ENCODE results near the gene TEX29. TPM values are rescaled to one million over a fixed set of nuclear protein-coding genes. Genes with fewer than 3 reads are reported as not detected.

Gene TEX29
- total and polyA plus RNA-seq, 10 of the 15 experiments (the other 5 are each of a cell fraction or from before 2014, with no cell fraction given) = 0.14 to 0.30 (median 0.22) TPM; not detected in 7

- no peak for TF ChIP-seq RB1 (IDR thresholded peaks at IDR 0.05; ENCODE audit: borderline replicate concordance)
- TF ChIP-seq RAD51 (IDR thresholded peaks at IDR 0.05) = no peak
- no peak for TF ChIP-seq SREBF1 (IDR thresholded peaks at IDR 0.05; ENCODE audit: low read length)
- TF ChIP-seq SIN3A (IDR thresholded peaks at IDR 0.05; ENCODE audit: low read depth, low read length) = no peak
These were observed 49.4 kb upstream of the TEX29 start (continued) for GRCh38 chr13:111270765-111271698.

GRCh38 chr13:111272117-111272516 lies 48.3 kb upstream of the TEX29 start:
- ChIA-PET SMC1A (ENCODE audit: uncharacterized antibody, unreplicated experiment) (no interaction called here), RAD21 (ENCODE audit: unreplicated experiment) (no interaction called here), POLR2A (no interaction called here), CTCF (interaction anchor here (1.9 kb wide), 1 partner anchor 9 kb away, joined by 4 read pairs; no protein-coding TSS in a partner anchor)
- peaks cover 27 to 38% of the 10 kb centered on the region in 2 experiments for H3K36me3 ChIP-seq (ENCODE audit: control insufficient read depth in 2 of 2, insufficient read depth in 2 of 2, low read length in 1 of 2)
- no TSS peak for BruUV-seq (replicated peaks)
- no peak overlapping the region for H3K4me2 ChIP-seq (ENCODE audit: control insufficient read depth, insufficient read depth)
- H3K9me3 ChIP-seq (replicated peaks; ENCODE audit: control insufficient read depth, insufficient read depth, low read length) = no peaks in the 10 kb centered on the region
- DNase-seq (ENCODE audit: low read depth, low spot score) (no peak), FAIRE-seq (no peak), ATAC-seq (no peak)
- no peaks in the 10 kb centered on the region for H3K27me3 ChIP-seq (replicated peaks in 1 of 2; ENCODE audit: control insufficient read depth in 2 of 2, insufficient read depth in 2 of 2, low read length in 1 of 2)
- H3K79me2 ChIP-seq (ENCODE audit: control insufficient read depth, insufficient read depth, low read length) = no peaks in the 10 kb centered on the region
- TF ChIP-seq MTA2 (IDR thresholded peaks at IDR 0.05; ENCODE audit: low read depth) = no peak
- H3K4me1 ChIP-seq (ENCODE audit: control insufficient read depth, insufficient read depth, low read length) = no peaks in the 10 kb centered on the region
- H4K20me1 ChIP-seq (ENCODE audit: control insufficient read depth, insufficient read depth) = no peaks in the 10 kb centered on the region
- intact Hi-C loops (cut with micrococcal nuclease; ENCODE audit: unreplicated experiment) = no loop called here
- no peak overlapping the region for H2AFZ ChIP-seq (ENCODE audit: control insufficient read depth, low read depth, low read length)
- no peak overlapping the region for H3K4me3 ChIP-seq
- in situ Hi-C loops (cut with MboI) = no loop called here
- no peak overlapping the region for H3K9ac ChIP-seq (ENCODE audit: control insufficient read depth, insufficient read depth, low read length)
- WGBS (ENCODE audit: insufficient coverage, insufficient replicate concordance, low lambda C conversion rate, missing lambda C conversion rate) = 84% methylated on average over 7 of the region's 7 CpGs
- no peak overlapping the region for H3K27ac ChIP-seq (ENCODE audit: control insufficient read depth, insufficient read depth)

Measured in GM12878 (cell line).